Activated naive CD4-positive, alpha-beta T cell treated with Interleukin-2 at 50 U/mL for 16 hours (primary cell): ENCODE results near the gene SORL1.

Source experiments
- DNase-seq: peaks from one replicate; pipeline ENCODE4 v3.0.0-alpha.2; 2020

The SORL1 gene

DNA sequence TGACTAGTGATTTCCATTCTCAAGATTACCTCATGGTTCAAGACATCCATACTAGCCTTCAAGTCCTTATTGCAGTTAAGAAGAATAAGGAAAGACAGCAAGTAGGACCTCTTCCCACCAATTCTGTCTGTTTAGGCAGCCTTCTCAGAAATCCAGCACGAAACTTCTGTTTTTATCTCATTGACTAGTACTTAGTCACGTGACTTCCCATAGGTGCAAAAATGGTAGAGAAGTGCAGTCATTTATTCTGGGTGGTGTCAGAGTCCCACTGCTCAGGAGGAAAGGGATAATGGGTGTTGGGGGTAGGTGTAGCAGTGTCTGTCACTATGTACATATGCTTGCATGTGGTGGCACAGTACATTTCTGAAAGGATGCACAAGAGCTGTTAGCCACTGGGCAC lies 58.3 kb downstream of the SORL1 start:
- DNase-seq: no peak

DNA sequence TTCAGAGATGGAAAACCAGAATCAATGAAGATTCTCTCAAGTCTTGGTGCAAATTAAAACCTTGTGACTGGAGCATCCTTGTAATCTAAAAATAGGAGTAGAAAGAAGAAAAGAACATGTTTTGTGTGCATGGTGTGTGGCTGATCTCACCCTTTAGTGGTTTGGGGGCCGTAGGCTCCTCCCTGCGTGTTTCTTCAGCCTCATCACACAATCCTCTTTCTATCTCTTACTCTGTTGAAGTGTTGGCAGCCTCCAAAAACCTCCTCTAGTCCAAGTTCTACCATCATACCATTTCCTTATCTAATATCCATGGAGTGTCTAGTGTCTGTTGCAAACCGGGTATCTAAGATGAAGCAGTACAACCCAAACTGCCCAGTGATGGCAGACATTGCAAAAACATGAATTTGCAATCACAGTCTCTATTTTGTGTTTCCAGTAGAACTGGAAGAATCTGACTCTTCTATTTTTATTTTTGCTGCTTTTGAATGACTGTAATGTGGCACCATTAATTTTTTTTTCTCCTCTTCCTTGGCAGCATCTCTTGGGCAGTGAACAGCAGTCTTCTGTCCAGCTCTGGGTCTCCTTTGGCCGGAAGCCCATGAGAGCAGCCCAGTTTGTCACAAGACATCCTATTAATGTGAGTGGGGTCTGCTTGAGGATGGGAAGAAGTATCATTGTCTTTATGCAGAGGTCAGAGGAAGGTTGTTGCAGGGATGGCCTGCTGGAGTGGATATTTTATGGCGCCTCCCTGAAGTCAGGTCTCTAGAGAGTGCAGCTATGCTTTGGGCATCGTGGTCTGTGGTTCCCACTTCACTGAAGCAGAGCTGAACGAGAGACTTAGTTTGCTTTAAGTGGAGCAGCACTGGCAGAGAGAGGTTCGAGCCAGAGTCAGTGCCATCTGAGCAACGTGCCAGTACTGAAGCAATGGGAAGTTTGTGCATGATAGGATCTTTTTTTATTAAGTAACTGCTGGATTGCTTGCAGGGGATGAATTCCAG lies 60.7 kb downstream of the SORL1 start:
- DNase-seq: no peak

DNA sequence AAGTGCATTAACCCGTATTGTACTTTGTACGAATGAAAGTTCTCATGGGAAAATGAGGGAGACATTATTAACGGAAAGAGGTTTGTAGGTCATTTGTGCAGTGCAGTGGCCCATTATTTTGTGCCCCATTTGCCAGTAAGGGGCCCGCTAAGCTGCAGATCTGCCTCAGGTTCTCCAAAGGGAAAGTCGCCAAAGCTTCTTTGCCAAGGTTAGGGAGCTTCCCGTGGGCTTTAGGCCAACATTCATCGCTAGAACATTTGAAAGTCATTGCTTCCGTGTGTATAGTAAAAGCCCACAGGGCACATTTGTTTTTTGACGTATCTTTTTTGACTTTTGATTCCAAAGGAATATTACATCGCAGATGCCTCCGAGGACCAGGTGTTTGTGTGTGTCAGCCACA lies 61.7 kb downstream of the SORL1 start:
- no peak for DNase-seq

DNA sequence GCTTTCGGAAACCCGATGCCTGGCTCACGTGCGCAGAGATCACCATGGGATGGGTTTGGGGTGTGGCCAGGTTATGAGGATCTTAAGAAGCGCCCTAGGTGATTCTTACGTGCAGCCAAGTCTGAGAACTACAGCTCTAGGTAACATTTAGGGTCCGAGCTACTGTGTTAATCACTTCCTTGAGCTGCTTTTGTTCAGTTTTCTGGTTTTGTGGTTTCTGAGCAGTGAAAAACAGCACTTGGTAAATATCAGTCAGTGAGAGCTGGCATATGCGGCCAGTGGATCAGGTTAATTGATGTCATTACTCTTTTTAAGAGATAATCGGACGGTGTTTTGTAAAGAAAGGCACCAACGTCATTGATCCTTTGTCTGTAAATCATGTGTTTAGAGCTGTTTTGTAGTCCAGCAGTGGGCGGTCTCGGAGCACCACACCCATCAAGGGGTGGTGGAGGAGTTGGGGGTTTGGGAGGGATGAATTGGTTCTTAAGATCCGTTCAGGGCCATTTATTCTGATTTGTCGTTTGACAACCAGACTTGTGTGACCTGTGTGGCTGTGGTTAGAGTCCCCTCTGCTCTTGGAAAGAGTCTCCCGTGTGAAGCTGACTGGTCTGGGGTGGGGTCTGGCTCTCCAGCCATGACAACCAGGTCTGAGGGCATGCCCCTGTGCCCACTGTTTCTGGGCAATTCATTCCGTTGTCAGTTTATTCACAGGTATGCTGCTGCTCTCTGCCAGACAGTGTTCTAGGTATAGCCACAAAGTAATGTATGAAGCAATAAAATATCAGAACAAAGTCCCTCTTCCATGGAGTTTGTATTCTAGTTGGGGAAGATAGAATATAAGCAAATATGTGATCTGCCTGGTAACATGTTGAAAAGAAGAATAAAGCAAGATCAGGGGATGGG lies 62.6 kb downstream of the SORL1 start:
- no peak for DNase-seq

DNA sequence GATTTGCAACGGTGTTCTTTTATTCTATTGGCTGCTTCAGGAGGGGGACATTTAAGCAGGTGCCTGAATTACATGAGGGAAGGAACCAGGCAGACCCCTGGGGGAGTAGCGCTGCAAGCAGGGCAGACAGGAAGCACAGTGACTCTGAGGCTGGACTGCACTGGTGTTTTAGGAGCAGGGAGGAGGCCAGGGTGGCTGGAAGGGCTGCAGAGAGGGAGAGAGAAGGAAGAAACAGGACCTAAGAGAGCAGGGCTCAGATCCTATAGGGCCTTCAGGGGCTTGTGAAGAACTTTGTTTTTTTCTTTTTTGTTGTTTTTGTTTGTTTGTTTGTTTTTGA lies 63.2 kb downstream of the SORL1 start:
- DNase-seq: no peak

DNA sequence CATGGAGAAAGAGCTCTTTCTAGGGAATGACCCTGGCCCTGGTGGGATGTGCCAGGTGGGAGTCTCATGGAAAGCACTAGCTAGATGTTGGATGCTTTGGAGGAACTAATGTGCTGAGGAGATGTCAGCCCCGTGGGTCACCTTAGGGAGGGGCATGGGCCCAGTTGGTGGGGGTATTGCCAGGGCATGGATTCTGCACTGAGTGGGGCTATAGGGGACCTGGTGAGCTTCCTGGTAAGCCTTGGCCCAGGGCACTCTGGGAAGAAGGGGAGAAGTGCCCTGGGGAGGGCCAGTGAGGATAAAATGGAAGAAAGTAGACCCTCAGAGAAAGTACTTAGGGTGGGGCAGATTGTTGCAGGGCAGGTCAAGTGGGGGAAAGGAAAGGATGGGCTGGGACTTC lies 65.9 kb downstream of the SORL1 start:
- DNase-seq: no peak

DNA sequence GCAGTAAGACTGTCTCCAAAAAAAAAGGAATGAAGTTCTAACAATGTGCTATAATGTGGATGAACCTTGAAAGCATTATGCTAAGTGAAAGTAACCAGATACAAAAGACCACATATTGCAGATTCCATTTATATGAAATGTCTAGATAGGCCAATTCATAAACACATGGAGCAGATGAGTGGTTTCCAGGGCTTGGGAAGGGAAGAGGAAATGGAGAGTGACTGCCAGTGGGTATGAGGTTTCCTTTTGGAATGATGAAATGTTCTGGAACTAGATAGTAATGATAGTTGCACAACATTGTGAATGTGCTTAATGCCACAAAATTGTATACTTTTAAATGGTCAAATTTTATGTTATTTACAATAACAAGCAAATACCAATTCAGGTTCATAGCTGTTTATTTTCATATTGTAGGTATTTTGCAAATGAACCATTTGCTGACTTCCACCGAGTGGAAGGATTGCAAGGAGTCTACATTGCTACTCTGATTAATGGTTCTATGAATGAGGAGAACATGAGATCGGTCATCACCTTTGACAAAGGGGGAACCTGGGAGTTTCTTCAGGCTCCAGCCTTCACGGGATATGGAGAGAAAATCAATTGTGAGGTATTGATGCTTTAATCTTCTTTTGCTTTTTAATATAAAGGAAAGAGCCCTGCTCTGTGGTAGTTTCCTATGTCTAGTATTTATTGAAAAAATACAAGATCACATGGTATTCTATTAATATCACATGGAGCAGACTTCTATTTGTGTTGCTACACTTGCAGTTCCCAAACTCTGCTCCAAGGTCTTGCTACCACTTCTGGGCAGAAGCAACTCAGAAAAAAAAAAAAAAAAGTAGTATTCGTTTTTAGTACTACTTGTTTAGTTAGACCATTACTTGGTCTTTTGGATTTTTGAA lies 68.4 kb downstream of the SORL1 start:
- DNase-seq: no peak

DNA sequence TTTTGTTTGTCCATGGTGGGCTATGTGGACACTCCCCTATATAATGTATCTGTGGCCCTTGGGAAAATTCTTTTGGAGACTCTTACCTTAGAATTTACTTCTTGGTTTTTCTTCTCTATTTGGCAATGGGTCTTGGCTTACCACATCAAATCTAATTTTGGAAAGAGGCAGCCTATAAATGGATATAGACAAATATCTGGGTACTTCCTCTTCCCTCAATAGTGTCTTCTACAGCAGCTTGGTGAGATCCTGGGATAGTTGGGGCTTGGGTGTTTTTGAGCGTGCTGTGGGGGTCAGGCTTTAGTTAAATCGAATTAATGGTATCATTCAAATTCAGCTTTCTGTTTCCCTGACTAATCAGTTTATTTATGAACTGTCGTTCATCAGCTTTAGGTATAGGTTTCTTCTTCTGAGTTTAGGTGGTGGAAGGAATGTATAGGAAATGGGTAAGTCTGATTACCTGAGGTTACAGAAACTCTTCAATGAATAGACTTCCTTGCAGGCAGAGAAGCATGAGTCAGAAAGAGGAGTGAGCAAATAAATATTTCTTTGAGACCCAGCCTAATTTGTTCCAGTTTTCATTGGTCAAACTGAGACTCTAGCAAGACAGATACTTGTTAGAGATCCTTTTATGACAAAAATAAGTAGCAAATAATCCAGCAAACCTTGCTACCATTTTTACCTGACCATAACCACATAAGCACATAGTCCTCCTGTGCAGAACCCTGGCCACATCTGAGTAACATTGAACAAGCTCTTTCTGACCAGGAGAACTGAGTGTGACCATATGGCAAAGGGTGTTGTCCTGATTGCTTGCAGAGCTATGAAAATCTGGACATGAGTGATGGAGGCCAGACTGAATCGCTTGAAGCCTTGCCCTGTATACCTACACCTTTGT lies 69.3 kb downstream of the SORL1 start:
- DNase-seq: no peak

DNA sequence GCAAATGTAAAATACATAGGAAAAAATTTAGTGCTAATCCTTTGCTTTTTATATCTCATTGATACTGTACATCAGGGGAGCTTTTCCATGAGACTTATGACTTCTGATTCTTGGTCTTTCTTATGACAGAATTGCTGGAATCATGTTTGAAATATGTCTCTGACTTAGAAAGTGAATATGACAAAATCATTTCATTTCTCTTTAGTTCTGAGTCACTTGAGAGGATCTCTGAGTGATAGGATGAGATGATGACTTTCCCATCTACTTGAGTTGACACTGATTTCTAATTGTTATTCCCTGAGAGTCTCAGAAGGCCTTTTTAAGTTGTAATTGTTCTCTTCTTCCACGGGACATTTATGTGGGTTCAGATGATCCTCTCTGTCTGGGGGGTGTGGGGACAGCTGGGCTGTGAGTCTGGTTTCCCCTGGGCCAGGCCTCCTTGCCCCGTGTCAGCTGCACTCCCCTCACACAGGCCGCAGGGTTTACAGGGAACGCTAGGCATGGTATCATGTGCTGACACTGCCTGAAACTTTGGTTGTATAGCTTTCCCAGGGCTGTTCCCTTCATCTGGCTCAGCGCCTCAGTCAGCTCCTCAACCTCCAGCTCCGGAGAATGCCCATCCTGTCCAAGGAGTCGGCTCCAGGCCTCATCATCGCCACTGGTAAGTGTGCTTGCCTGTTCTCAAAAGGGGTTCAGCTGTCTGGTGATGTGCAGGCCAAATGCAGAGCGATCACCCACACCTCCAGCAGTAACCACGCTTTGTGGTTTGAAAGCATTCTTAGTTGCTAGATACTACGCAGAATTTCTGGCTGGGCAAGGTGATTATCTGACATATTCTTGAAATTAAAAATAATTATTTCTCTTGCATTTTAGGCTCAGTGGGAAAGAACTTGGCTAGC lies 70.2 kb downstream of the SORL1 start:
- DNase-seq: no peak

DNA sequence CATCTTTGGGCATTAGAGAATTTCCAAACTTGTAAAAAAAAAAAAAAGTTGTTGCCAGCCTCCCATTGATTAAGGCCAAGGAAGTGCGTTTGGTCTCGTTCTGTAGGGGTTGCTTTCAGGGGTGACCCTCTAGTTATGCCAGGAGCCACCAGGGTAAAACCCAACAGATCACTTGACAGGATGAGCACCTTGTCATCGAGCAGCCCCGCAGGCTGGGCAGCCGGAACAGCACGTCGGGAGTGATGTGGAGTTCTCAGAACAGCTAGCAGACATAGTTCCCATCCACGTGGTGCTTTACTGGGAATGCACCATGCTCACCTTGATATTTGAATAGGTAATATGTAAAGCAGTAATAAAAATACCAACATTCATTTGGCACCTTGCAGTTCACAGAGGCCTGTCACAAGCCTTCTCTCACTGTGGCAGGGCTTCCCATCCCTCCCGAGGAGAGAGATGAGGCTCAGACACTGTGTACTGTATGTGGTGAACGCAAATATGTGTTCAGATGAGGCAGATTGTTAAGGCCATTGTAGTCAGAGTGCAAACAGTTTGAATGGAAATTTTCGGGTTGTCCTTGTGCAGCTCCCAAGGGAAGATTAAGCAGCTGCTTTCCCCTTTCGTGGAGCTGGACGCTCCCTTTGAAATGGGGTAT lies 71.6 kb downstream of the SORL1 start:
- DNase-seq: no peak

DNA sequence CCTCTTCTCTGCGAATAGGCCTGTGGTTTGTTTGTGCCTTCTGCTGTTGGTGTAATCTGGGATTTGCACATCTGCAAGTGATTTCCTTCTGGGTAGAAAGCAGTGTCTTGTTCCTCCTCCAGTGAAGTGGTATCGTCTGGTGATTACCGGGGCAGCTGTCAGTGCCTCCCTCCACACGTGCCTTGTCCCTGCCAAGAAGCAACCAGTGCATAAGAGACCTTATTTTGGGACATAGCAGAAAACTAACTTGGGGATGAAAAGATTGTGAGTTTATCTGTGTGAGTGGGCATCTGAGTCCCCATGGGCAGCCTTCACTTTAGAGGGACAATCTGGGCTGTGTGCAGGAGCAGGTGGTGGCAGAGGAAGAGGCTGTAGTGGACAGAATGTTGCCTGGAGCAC lies 72.1 kb downstream of the SORL1 start:
- DNase-seq: no peak

DNA sequence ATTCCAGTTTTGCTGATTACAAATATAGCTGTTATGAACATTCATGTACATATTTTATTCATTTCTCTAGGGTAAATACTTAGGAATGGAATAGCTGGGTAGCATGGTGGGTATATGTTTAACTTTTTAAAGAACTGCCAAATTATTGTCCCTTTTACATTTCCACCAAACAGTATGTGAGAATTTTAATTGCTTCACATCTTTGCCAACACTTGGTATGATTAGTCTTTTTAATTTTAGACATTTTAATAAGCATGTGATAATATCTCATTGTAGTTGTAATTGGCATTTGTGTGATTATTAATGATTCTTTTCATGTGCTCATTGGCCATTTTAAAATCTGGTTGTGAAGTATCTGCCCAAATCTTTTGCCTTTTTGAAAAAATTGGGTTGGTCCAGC lies 73.3 kb downstream of the SORL1 start:
- no peak for DNase-seq

DNA sequence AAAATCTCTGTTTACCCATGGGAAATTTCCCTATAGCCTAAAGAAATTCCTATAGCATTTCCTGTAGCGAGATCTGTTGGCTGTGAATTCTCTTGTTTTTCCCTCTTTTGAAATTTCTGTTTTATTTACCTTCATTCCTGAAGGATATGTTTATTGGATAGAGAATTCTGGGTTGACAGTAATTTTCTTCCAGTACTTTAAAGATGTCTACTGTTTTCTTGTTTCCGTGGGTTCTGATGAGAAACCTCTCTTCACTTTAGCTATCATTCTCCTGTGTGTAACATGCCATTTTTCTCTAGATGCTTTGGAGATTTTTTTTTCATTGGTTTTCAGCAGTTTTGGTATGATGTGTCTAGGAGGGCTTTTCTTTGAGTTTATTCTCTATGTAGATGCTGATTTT lies 78.1 kb downstream of the SORL1 start:
- DNase-seq: no peak

DNA sequence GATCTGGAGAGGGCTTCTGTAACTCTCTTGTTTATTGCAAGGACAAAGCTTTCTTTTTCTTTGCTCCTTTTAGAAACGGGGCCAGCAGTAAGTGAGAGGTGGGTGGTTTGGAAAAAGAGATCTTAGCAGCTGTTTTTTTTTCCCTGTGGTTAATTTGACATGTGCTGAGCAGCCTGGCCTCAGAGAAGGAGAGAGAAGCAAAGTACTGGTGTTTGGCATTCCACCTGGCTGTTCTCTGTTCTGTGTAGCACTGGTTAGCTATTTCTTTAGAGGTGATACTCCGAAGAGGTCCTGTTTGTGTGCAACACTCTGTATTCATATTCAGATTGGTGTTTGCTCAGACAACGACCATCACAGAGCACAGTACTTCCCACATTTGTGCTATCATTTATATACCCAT lies 81.5 kb downstream of the SORL1 start:
- DNase-seq: no peak

DNA sequence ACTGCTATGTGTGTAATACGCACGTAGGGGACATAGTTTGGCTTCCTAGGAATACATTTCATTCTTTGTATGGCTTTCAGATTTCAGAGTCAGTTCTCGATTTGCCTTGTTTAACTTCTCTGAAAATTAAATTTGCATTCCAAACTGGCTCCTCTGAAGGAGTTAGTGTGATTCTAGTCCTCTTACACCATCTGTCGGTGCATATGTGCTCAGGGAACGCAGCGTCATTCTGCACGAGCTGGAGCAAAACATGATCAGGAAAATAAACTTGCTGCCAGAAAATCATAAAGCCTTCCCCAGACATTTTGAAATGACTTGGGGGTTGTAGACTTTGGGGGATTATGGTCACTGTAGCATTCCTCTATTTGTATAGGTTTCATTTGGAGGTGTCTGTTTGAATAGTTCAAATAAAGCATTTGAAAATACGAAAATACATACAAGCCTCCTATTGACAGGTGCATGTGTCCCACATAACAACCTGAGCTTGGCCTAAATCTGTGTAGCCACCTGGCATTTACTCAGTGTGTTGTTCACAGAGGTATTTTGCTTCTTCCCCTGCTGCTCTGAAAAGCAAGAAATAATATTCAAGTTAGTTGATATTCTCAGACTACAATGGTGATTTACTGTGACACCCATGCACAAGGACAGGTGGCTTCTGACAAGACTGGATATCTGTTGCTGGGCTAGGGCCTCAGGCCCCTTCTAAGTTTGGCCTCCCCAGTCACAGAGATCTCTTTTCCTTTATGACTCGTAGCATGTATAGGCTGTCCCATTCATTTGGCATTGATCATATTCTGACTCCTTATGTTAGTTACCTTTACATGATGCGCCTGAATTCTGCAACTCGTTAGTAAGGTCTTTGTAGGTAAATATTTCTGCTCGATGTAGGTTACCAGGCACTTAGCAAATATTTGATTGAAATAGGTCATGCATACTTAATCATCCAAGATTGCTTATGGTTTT lies 82.3 kb downstream of the SORL1 start:
- no peak for DNase-seq

DNA sequence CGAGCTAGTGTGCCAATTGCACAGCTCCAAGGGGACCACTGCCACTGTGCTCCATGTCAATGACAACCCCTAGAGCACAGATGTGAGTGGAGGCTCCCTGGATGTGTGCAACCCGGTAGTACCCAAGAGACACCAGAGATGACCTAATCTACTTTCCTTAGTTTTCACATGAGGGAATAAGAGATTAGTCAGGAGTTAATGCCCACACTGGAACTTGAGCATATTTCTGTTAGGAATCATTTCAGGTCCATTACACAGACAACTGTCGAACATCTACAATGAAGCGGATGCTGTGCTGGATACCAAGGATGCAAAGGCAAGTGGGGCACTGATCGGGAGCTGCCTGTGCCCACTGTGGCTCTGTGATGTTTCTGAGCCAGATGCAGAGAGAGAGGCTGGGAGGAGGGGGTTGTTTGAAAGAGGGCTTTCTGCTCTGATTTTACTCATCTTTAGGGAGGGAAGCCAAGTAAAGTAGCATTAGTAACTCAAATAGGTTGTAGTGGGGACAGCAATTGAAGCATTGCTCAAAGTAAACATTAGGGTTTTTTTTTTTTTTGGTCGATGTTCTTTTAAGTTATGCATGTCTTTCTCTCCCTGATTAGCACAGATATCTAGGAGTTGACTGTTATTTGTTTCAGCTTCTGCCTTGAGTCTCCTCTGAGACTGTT lies 83.1 kb downstream of the SORL1 start:
- DNase-seq: no peak

DNA sequence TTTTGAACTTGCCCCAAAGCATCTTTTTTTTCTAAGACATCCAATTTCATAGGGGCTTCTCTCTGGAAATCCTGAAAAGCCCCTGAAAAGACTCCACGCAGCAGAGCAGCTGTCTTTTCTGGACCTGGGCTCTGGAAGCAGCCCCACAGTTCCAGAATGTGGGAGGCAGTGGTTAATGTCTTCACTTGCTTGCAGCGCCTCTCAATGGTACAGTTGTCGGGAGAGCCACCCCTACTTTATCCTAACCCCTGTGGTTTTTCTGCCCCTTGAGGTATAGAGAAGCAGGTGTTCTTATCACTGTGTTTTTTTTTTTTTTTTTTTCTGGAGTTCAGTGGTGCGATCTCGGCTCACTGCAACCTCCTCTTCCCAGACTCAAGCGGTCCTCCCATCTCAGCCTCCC lies 84.0 kb downstream of the SORL1 start:
- no peak for DNase-seq

DNA sequence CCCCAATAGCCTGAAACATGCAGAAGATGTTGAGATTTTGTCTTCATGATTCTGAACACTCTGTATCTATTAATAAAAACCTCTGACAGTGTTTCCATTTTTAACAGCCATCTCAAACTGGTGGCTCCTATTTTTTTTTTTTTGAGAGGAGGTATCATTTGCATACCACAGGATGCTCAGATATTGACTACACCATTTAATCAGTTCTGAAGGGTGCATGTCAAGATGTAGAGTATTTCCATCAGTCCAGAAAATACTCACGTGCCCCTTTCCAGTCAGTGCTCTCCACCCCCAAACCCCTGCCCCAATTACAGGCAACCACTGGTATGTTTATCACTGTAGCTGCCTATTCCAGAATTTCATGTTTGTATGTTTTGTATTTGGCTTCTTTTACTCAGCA lies 85.9 kb downstream of the SORL1 start:
- peak; percentile 14 for DNase-seq
